Gastroesophageal sphincter (tissue), 4 donors: ENCODE measurements around the gene NEU4. TPM values are rescaled to one million over a fixed set of nuclear protein-coding genes. Genes with fewer than 3 reads are reported as not detected.

Experiments used
- ATAC-seq: fragments of 150-250 bp; one replicate; pipeline ENCODE4 v1.9.1; 2016; ENCODE audit warnings: mild to moderate bottlenecking, moderate library complexity
- H3K27ac ChIP-seq, 4 donors: fragments of 200-600 bp; sonication (generic) in 3 of 4; 1 replicate in 3 of 4; 2 replicates in 1 of 4; pipeline ENCODE4 v1.5.1; 2016 to 2019
- H3K27me3 ChIP-seq: fragments of 200-600 bp; sonication (generic); one replicate; pipeline ENCODE4 v1.5.1; 2019
- H3K36me3 ChIP-seq, 2 donors: fragments of 200-600 bp; sonication (generic); one replicate each; pipeline ENCODE4 v1.5.1; 2019; ENCODE audit warnings: control low read depth in 1 of 2
- H3K4me1 ChIP-seq, 3 donors: fragments of 200-600 bp; sonication (generic); 1 replicate in 2 of 3; 2 replicates in 1 of 3; pipeline ENCODE4 v1.5.1; 2016 to 2019; ENCODE audit warnings: control low read depth in 2 of 3
- H3K4me3 ChIP-seq, 2 donors: fragments of 200-600 bp; sonication (generic); one replicate each; pipeline ENCODE4 v1.5.1; 2019; ENCODE audit warnings: mild to moderate bottlenecking in 1 of 2, moderate library complexity in 1 of 2
- H3K9me3 ChIP-seq, 3 donors: fragments of 200-600 bp; sonication (generic); one replicate each; pipeline ENCODE4 v1.5.1; 2017 to 2019; ENCODE audit warnings: control low read depth in 2 of 3
- EP300 ChIP-seq: sonication (generic); formaldehyde crosslinking; IDR thresholded peaks from one replicate; pipeline ENCODE4 v1.6.1; 2017; ENCODE audit warnings: antibody characterized with exemption, mild to moderate bottlenecking
- POLR2A ChIP-seq, 2 donors: fragments of 450-650 bp; IDR thresholded peaks; one replicate each; pipeline ENCODE4 v1.6.1; 2017; ENCODE audit warnings: antibody characterized with exemption in 2 of 2, mild to moderate bottlenecking in 2 of 2, moderate library complexity in 1 of 2
- POLR2AphosphoS5 ChIP-seq: sonication (generic); formaldehyde crosslinking; IDR thresholded peaks from one replicate; pipeline ENCODE4 v1.6.1; 2017; ENCODE audit warnings: antibody characterized with exemption
- WGBS, 2 donors: methylation state at CpG; one replicate each; pipeline ENCODE4 v1.1.5; 2018; ENCODE audit warnings: low coverage in 1 of 2; 5-methylcytosine and 5-hydroxymethylcytosine counted together
- total RNA-seq, 4 donors: library from RNA; depleted of rRNA; stranded (reverse); fragments of >200 nt; gene quantifications; one replicate each; pipeline ENCODE4 v1.1.0, GENCODE V29; 2016
- TF ChIP-seq, protein P1 (sequence below), 4 experiments: fragments of 200-600 bp in 2 of 4; fragments of 450-650 bp in 2 of 4; sonication (generic) in 1 of 4; IDR thresholded peaks; one replicate each; pipeline ENCODE4 v1.5.1; 2017 to 2019; ENCODE audit warnings: antibody characterized with exemption in 4 of 4, mild to moderate bottlenecking in 2 of 4, moderate library complexity in 2 of 4

The NEU4 gene
- total RNA-seq, 4 donors from 2014 or later = 0.47 to 2.0 TPM; not detected in 2

DNA sequence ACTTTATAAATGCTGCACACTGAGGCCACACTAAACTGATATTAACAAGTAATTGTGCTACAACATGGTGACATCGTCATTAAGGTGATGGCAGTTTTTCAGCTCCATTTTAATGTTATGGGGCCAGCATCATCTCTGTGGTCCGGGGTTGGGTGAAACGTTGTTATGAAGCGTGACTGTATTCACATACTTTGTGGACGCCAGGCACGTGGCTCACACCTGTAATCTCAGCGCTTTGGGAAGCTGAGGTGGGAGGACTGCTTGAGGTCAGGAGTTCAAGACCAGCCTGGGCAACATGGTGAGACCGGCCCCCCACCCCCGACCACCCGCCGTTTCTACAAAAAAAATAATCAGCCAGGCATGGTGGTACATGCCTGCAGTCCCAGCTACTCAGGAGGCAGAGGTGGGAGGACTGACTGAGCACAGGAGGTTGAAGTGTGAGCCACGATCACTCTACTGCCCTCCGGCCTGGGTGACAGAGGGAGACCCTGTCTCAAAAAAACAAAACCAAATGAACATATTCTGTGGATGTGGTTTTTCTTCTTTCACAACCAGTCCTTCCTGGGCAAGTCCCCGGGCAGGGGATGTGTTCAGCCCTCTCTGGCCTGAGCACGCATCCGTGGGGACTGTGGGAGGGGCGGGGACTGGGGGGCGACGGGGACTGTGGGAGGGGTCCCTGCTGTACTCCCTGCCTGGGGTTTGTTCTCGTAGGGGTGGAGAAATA, 45.3 kb upstream of the NEU4 start:
- Histone ChIP-seq H3K36me3 (peaks cover 0 to 71% of the 10 kb centered on the region in 2 donors), H3K4me3 (no peak overlapping the region), H3K4me1 (no peaks in the 10 kb centered on the region), H3K27ac (no peak overlapping the region), H3K27me3 (no peaks in the 10 kb centered on the region), H3K9me3 (no peaks in the 10 kb centered on the region)
- TF ChIP-seq, protein P1, sequence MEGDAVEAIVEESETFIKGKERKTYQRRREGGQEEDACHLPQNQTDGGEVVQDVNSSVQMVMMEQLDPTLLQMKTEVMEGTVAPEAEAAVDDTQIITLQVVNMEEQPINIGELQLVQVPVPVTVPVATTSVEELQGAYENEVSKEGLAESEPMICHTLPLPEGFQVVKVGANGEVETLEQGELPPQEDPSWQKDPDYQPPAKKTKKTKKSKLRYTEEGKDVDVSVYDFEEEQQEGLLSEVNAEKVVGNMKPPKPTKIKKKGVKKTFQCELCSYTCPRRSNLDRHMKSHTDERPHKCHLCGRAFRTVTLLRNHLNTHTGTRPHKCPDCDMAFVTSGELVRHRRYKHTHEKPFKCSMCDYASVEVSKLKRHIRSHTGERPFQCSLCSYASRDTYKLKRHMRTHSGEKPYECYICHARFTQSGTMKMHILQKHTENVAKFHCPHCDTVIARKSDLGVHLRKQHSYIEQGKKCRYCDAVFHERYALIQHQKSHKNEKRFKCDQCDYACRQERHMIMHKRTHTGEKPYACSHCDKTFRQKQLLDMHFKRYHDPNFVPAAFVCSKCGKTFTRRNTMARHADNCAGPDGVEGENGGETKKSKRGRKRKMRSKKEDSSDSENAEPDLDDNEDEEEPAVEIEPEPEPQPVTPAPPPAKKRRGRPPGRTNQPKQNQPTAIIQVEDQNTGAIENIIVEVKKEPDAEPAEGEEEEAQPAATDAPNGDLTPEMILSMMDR (IDR thresholded peaks at IDR 0.05) = no peak
- no peak for ATAC-seq
- WGBS, 2 donors = 78 to 80% methylated on average over 1 to 4 of the region's 20 CpGs

GRCh38 chr2:241764275-241765241, 44.4 kb upstream of the NEU4 start:
- H3K36me3 ChIP-seq = peaks cover 0 to 64% of the 10 kb centered on the region in 2 donors
- H3K4me1 ChIP-seq = no peaks in the 10 kb centered on the region
- no peak overlapping the region for H3K4me3 ChIP-seq
- H3K9me3 ChIP-seq = no peaks in the 10 kb centered on the region
- ATAC-seq = no peak
- no peak overlapping the region for H3K27ac ChIP-seq
- WGBS, 2 donors = 75% methylated on average over 4 of the region's 27 CpGs; no CpG with 5 or more reads in 1 of the 2 donors
- no peaks in the 10 kb centered on the region for H3K27me3 ChIP-seq
- TF ChIP-seq POLR2A (IDR thresholded peaks at IDR 0.05) = no peak
- TF ChIP-seq POLR2AphosphoS5 = no peak
- TF ChIP-seq EP300 = no peak
- TF ChIP-seq, protein P1 (IDR thresholded peaks at IDR 0.05) = no peak

DNA sequence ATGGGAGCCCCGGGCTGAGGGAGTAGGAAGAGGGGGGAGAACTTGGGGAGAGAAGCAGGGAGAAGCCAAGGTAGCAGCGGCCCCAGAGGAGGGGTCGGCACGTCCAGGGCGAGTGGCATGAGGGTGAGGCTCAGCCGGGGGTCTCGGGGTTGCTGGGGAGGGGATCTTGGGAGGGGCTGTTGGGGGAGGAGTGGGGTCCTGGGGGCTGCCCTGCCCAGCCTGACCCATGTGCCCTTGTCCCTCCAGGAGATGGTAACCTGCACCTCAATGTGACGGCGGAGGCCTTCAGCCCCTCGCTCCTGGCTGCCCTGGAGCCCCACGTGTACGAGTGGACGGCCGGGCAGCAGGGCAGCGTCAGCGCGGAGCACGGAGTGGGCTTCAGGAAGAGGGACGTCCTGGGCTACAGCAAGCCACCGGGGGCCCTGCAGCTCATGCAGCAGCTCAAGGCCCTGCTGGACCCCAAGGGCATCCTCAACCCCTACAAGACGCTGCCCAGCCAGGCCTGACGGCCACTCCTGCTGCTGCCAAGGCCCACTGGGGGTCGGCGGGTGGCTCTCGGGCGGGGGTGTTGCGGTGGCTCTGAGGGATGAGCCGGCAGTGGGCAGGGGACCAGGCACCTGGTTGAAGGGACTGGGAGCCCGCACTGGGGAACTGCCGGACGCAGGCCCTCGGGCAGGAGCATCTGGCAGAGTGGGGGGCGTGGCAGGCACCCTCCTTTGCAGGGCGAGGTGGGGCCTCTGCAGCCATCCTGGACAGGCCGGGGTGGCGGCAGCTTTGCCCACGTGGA, 41.3 kb upstream of the NEU4 start:
- Histone ChIP-seq H3K4me1 (peaks cover 0 to 20% (median 7%) of the 10 kb centered on the region in 3 donors), H3K27ac (no peak overlapping the region), H3K27me3 (peaks cover 24% of the 10 kb centered on the region), H3K36me3 (peaks cover 0 to 39% of the 10 kb centered on the region in 2 donors), H3K9me3 (no peaks in the 10 kb centered on the region), H3K4me3 (no peak overlapping the region)
- WGBS, 2 donors = 91% methylated on average over 9 of the region's 37 CpGs; no CpG with 5 or more reads in 1 of the 2 donors
- TF ChIP-seq POLR2AphosphoS5 (no peak), EP300 (no peak), POLR2A (IDR thresholded peaks at IDR 0.05) (no peak)
- TF ChIP-seq, protein P1 (IDR thresholded peaks at IDR 0.05) = no peak
- ATAC-seq = no peak

DNA sequence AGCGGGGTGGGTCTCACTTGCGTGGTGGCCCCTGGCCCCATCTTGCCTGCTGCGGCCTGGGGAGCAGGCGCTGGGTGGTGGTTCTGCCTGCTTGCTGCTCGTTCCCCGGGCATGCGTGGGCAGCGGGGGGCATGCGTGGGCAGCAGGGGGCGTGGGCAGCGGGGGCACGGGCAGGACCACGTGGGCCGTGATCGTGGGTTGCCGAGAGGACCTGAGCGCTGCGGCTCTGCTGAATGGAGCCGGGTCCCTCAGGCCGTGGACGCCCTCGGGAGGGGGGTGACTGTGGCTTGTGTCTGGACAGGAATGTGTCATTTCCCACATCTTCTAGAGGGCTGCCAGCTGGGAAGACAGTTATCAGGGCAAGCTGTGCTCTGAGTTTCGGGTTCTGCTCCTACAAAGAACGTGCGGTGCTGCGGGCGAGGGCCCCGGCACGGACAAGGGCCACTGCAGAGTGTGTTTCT, 40.7 kb upstream of the NEU4 start:
- Histone ChIP-seq H3K27ac (no peak overlapping the region), H3K36me3 (peaks cover 0 to 33% of the 10 kb centered on the region in 2 donors), H3K4me3 (no peak overlapping the region), H3K9me3 (no peaks in the 10 kb centered on the region), H3K4me1 (peaks cover 0 to 20% (median 7%) of the 10 kb centered on the region in 3 donors), H3K27me3 (peaks cover 30% of the 10 kb centered on the region)
- ATAC-seq = no peak
- TF ChIP-seq POLR2A (IDR thresholded peaks at IDR 0.05) (no peak), EP300 (no peak), POLR2AphosphoS5 (no peak)
- TF ChIP-seq, protein P1 (IDR thresholded peaks at IDR 0.05) = no peak
- no CpG with 5 or more reads among the region's 29 CpGs for WGBS, 2 donors
